IPS-18c (cell line): Measurements from ENCODE around the gene NT5C1A.

Experiments
- H3K4me3 ChIP-seq: 2 replicates; pipeline ENCODE4 v1.7.0; 2013; ENCODE audit warnings: low read depth, mild to moderate bottlenecking, low read length, moderate library complexity; ENCODE audit not compliant: insufficient read depth
- H3K9me3 ChIP-seq: one replicate; pipeline ENCODE4 v1.6.1; 2013; ENCODE audit warnings: mild to moderate bottlenecking, low read length, moderate library complexity; ENCODE audit not compliant: control insufficient read depth, insufficient read depth

NT5C1A gene

DNA sequence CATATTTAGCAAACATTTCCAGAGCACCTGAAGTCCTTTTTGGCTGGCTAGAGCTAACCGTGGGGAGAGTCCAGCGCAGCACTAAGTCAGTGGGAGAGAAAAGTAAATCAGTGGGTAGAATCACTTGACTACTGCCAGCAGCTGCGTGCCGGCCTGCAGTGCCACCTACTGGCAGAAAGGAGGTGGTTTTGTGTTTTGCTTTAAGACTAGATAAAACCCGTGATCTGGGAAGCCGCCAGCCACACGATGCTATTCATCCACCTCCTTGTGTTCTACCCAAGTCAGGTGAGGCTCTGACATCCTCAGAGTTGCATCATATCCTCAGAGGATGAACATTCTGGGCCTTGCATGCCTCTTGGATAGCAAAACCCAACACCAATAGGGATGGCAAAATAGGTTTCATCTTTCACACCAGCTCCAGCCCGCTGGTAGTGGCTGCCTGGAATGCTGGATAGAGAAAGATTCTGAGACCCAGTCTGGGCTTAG, 18.3 kb downstream of the NT5C1A start:
- Histone ChIP-seq H3K4me3 (no peak overlapping the region), H3K9me3 (no peaks in the 10 kb centered on the region)

DNA sequence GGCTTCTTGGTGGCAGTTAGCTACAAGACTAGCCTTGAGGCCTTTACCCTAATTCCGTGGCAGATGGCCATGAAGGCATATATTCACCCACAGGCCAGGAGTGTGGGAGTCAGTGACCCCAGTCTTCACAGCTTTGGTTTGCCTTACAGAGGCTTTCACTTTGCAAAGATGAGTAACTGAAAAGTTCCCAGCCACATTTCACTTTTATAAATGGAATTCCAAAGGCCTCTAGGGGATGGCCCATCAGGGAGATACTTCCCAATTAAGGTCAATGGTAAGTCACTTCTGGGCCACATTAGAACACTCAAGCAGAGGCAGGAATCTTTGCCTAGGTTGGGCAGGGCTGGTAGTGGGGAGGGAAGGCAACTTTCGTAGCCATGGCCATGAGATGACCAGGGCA, 19.4 kb downstream of the NT5C1A start:
- no peaks in the 10 kb centered on the region for H3K9me3 ChIP-seq
- H3K4me3 ChIP-seq, result no peak overlapping the region

DNA sequence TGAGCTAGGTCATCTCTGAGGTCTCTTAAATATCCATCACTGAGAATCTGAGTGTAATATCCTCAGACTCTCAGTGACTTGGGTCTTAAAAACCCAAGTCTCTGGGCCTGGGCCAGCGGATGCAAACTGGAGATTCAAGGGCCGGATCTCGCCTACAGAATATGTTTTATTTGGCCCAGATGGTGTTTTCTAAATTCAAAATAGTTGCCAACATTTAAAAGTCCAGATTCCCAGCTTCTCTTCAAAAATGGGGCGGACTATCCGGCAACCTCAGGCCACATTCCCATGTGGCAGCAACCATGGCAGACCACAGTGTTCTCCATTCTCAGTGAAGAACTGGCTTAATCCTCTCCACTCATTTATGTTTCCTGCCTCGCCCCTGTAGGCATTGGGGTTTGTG, 19.8 kb downstream of the NT5C1A start:
- H3K4me3 ChIP-seq, result no peak overlapping the region
- no peaks in the 10 kb centered on the region for H3K9me3 ChIP-seq

DNA sequence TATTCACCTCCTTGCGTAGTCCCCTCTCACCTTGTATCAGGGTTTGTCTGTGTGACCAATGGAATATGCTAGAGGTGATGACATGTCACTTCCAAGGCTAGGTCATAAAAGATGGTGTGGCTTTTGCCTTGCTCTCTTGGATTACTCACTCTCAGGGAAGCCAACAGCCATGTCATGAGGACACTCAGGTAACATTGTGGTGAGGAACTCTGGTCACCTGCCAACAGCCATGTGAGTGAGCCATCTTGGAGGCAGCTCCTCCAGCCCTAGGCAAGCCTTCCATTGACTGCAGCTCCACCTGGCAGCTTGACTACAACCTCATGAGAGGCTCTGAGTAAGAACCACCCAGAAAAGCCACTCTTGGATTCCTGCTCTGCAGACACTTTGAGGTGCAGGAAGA, 21.5 kb downstream of the NT5C1A start:
- Histone ChIP-seq H3K4me3 (no peak overlapping the region), H3K9me3 (no peaks in the 10 kb centered on the region)

DNA sequence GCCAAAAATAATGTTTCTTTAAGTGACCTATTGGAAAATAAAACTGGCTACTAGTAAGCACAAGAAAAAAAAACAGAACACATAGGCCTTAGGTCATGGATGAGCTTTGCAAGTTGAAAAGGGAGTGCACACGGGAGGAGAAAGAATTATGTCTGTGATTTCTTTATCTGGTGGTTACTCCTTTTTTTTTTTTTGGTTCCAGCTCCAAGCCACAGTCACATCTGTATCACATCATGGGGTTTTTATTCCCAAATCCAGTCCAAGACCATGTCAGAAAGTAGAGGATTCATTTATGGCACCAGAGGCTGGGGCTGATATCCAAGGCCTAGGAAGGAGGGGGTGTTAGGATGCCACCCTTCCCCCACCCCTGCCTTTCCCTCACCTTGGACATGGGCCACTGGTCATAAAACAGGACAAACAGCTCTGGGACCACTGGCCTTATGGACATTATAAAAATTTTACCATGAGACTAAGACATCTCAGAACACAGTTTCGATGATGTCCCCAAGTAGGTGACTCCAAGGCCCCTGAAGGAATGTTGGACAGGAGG, 22.2 kb downstream of the NT5C1A start:
- Histone ChIP-seq H3K9me3 (no peaks in the 10 kb centered on the region), H3K4me3 (no peak overlapping the region)

DNA sequence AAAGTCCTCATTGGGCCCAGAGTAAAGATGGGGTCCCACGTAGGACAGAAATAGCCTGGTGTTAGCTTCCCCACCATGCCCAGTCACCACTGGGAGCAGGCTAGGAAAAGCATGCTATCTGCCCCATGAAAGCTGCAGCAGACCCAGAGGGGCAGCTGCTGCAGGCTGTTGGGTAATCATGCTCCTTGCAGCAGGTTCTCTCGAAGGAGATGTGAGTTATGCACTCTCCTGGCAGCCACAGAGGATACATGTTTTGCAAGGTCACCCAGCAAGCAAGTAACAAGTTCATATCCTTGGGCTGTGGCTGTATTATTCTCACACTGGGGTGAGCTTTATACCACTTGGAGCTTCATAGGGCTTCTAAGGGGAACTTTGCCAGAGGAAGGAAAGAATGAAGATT, 23.4 kb downstream of the NT5C1A start:
- Histone ChIP-seq H3K9me3 (no peaks in the 10 kb centered on the region), H3K4me3 (no peak overlapping the region)

DNA sequence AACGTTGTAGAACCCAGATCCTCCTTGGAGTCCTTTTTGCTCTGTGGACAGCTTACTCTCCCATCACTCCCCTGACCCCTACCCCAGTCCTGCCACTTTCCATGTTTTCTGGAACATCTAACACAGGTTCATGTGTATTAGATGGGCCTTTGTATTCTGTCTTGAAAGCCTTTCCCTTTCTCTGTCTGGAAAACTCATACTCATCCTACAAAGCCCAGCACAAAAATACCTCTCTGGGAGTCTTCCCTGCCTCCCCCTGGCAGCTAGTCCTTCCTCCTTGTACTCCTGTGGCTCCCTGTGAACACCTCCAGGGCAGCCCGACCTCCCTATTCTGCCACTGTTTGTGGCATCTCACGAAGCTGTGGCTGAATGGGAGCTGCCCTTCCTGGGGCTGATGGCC, 24.7 kb downstream of the NT5C1A start:
- Histone ChIP-seq H3K9me3 (no peaks in the 10 kb centered on the region), H3K4me3 (no peak overlapping the region)

DNA sequence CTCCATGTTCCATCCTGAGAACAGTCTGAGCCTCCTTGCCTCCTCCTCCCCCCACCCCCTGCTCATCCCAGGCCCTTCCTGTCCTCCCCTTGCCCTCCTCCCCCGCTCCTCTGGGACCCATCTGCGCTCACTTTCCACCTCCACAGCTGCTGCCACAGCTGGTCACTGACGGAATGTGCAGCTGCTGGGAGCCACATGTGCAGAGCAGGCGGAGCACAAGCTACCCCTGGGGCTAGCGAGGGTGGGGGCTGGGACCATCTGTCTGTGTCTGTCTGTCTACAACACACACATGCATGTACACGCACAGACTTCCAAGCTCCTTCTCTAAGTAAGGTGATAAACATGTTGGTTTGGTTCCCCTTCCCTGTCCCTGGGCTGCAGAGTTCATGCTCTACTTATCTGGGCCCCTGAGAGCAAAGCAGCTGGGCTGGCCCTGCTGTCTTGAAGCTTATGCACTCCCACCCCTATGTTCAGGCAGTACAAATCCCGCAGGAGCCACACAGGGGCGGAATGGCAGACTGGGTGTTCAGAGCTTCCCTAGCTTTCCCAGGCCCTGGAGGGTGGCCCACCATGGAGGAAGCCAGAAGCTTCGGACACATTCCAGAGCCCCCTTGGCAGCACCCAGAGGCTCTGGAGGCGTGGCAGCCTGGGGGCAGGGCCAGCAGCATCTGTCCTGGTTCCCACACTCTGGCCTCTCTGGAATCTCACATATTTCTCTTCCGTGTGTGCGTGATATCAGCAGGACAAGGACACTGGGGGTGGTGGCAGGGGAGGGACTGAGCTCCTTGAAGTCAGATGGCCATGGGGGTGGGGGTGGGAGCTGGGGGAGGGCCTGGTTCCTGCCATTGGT, 25.4 kb downstream of the NT5C1A start:
- no peaks in the 10 kb centered on the region for H3K9me3 ChIP-seq
- no peak overlapping the region for H3K4me3 ChIP-seq

DNA sequence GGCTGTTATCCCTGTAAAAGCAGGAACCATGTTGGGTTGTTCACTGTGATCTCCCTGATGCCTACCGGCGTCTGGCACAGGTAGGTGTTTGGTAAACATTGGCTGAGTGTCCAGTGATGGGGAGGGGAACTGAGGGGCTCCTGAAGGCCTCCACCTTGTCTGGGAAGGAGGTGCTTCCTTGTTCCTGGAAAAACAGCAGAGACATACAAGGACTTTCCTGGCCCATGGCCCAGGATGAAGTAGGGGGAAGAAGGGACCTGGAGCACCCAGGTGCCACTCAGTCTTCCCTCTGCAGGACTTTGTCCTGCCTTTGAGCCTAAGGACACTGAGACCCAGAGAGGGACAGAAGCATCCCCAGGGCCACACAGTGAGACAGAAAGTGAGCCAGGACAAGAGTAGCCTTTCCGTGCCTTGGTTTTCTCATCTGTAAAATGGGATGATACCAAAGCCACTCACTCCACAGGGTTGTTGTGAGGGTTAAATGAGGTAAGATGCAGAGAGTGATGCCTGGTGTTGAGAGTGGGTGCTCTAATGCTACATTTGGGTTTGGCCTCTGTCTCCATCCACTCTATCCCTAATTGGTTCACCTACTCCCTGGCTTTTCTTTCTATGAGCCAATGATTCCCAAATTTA, 26.4 kb downstream of the NT5C1A start:
- Histone ChIP-seq H3K4me3 (no peak overlapping the region), H3K9me3 (no peaks in the 10 kb centered on the region)

DNA sequence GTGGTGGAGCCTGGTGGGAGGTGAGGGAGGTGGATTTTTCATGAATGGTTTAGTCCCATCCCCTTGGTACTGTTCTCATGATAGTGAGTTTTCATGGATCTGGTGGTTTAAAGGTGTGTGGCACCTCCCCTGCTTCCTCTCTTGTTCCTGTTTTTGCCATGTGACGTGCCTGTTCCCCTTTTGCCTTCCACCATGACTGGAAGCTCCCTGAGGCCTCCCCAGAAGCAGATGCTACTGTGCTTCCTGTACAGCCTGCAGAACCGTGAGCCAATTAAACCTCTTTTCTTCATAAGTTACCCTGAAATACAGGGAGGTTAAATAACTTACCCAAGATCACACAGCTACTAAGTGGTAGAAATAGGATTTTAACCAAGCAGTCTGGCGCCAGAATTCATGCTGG, 28.2 kb downstream of the NT5C1A start:
- H3K4me3 ChIP-seq, result no peak overlapping the region
- H3K9me3 ChIP-seq, result peaks cover 2% of the 10 kb centered on the region

DNA sequence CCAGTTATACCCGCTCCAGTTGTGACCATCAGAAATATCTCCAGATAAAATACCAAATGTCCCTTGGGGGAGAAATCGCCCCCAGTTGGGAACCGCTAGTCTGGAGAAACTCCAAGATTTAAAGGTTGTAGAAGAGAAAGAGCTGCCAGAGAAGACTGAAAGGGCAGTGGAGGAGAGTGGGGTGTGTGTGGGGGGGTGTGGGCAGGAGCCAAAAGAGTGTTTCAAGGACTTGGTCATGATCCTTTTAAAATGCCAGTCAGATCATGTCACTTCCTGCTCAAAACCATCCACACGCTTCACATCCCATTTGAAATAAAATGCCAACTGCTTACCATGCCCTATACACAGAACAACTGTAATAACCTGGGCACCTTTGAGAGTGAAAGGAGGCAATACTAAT, 29.1 kb downstream of the NT5C1A start:
- no peak overlapping the region for H3K4me3 ChIP-seq
- H3K9me3 ChIP-seq, result peaks cover 2% of the 10 kb centered on the region

DNA sequence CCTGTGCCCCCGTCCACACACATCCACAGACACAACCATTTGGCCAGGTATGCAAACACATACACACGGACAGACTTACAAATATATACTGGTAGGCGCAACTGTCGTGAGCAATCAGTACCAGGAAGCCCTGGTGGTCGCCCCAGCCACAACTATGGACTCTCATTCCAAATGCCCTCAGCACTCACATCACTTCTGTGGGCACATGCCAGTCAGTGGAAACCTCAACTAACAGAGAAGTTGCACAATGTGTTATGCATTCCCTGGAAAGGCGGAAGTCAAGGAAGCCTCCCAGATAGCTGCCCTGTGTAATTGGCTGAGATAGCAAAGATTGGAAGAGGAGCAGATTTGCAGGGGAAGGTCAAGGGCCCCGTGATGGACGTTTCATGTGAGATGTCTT, 31.0 kb downstream of the NT5C1A start:
- H3K4me3 ChIP-seq, result no peak overlapping the region
- H3K9me3 ChIP-seq, result peaks cover 2% of the 10 kb centered on the region

DNA sequence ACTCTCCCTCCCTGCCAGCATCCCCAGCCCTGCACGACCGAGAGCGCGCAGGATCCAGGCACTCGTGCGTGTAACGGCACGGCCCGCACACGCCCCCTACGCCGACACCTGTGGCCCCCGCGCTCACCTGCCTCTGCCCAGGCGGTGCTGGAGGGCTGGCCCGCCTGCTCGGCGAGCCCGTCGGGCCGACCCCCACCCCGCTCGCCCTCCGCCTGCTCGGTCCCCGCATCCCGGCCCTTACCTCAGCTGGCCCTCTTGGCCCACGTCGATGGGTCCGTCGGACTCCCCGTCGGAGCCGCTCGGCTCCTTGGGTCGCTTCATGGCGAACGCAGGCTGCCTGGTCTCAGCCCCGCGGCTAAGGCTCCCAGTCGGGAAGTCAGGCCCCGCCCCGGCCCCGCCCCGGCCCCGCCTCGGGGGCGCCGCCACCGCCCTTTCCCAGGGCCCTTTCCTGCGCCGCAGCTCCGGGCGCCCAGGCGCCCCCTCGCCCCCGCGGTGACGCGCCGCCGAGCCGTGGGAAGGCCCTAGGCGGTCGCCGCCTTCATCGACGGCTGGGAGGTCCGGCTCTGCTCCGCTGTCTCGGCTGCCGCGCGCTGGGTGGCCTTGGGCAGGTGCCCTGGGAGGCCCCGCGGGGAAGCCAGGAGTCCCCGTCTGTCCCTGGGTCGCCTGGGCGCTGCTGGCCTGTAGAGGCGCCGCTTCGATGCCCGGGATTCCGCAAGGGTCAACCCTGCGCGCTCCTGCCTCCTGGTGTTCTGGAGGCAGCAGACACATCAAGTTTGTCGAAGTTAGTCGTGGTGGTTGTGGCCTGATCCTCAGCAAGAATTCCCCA, 32.4 kb downstream of the NT5C1A start, which contains the start of gene HEYL:
TSS of gene HEYL (minus strand) at position 339 of the 826 bp plus-strand sequence. CDS start at position 321, 18 bp downstream.
- Histone ChIP-seq H3K9me3 (peaks cover 2% of the 10 kb centered on the region), H3K4me3 (peak within 1 kb of the TSS; percentile 64)

DNA sequence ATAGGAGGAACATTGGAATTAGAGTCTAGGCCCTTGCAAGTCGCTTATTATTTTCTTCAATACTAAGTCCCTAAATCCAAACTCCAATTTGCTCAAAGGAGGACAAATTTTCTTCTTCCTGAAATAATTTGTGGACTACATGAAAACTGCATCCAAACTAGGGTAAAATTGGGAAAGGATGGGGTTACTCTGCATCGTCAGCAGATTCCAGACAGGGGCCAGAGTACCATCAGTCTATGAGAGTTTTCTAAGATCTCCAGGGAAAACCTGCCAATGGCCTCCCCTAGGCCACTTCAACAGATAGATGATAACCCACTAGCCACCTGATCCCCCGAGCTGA, 33.0 kb downstream of the NT5C1A start:
- Histone ChIP-seq H3K4me3 (peak overlapping the region; percentile 64), H3K9me3 (peaks cover 2% of the 10 kb centered on the region)

DNA sequence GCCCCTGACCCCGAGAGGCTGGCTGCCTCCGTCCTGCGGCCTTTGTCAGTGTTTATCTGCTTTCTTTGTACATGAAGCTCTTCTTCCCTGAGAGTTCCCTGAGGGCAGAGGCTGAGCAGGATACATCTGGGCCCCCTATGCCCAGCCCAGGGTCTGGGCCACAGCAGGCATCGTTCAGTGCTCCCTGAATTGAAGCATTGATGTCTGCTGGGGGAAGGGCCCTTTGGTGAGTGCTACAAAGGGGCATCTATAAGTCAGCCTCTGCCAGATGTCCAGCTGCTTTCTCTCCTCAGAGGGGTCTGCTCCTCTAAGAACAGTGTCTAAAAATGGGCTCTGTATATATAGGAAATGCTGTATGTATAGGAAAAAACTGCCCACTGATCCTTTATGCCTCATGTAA, 34.5 kb downstream of the NT5C1A start:
- H3K9me3 ChIP-seq, result peaks cover 2% of the 10 kb centered on the region
- H3K4me3 ChIP-seq, result no peak overlapping the region

DNA sequence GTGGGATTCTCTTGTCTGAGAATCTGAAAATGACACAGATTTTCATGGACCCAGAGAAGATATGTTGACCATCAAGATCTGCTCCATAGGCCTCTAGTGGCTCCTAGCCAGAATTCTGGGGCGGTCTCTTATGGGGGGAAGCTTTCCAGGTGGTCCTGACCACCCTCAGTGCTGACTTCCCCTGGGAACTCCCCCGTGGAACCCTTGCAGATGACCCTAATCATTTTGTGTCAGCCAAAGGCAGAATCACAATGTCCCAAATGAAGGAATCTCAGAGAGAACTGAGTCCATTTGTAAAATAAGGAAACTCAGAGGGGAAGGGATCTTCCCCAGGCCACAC, 36.1 kb downstream of the NT5C1A start:
- peaks cover 2% of the 10 kb centered on the region for H3K9me3 ChIP-seq
- H3K4me3 ChIP-seq, result no peak overlapping the region

DNA sequence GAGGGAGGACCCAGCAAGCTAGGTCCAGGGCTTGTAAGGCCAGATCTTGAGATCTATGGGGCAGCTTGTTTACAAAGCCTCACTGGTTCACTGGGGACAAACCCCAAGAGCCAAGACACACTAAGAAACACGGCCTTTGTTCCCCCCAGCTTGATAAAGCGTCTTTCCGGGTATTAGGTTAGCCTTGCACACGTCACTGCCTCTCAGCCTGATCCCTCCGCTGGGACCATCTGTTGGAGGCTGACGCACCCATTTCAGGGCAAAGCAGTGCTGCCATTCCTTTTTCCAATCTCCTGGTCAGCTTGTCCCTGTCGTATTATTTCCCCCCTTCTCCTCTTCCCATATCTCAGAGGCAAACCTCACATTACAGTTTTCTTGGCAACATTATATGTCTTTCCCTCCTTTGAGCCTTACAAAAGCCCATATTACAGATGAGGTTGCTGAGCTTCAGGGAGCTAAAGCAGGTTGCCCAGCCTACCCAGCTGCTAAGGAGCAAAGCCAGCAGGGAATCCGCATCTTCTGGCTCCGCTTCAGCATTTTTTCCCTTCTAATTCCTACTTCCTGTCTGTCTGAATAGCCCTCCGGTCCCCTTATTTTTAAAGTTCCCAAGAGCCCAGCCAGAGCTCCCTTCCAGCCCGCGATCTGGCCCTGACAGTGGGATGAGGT, 36.6 kb downstream of the NT5C1A start:
- no peak overlapping the region for H3K4me3 ChIP-seq

More for the DNA sequence above, 36.6 kb downstream of the NT5C1A start:
- H3K9me3 ChIP-seq, result peaks cover 2% of the 10 kb centered on the region
